CD4-positive, alpha-beta T cell treated with Interleukin-12 subunit alpha and Interleukin-12 subunit beta, for 1 hour (primary cell): ENCODE data around the gene ARFGEF3.

ENCODE experiments used
- DNase-seq: peaks from one replicate; pipeline ENCODE4 v3.0.0-alpha.2; 2020

The ARFGEF3 gene

DNA sequence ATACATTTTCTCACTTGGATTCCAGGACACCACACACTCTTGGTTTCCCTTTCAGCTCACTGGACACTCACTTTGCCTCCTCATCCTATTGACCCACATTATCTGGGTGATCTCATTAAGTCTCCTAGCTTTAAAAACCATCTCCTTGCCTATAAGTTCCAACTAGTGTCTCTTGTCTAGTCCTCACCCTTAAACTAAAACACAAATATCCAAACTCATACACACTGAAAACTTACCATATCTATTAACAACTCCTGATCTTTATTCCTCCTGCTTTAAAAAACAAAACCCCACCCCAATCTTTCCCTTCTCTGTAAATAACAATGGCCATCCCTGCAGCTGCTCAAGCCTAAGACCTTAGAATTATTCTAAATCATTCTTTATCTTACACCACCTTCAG is 212.5 kb downstream of the ARFGEF3 start:
- DNase-seq = no peak

DNA sequence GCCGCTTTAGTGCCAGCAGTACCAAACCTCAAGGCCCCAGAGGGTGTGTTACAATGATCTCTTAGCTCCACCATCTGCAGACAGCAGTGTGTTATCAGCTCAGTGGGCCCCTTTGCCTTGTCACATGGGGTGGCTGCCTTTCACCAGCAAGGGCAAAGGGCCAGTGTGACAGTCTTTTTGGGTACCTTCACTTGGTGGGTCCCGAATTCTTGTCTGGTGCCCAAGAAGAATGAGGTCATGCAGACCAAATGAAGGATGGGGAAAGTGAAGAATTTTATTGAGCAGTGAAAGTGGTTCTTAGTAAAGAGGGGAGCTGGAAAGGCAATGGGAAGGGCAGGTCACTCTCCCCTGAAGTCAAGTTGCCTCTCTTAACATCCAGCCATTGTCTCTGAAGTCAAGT is 213.1 kb downstream of the ARFGEF3 start:
- no peak for DNase-seq

DNA sequence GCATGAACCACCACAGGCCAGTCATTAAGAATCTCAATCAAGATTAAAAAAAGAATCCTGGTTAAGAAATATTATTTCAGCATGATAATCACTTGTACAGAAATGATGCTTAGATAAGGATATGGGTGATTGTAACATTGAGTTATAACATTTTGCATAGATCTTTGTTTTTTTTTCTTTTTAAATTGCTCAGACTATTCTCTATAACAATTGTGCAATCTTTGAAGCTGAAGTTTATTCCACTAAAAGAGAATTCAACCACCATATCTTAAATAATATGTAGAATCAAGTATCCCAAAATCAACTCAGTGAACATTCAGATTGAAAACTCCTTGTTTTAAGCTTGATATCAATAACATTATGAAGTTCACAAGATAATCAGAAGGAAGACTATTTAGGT is 215.3 kb downstream of the ARFGEF3 start:
- no peak for DNase-seq

DNA sequence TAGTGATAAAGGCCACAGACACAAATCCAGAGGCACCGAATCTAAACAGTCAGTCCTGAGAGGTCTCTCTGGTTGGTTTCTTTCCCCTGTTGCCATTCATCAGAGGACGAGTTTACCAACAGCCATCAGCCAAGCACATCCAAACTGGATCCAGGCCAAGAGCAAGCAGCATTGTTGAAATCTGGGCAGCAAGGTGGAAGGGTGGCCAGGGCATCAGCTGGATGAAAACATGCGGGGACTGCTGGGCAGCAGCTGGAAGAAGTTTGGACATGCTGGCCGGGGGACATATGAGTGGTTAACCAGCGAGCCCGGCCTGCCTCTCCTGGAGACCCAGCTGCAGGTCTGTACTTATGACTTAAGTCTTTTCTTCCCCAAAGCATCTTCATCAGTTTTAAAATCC is 216.1 kb downstream of the ARFGEF3 start, which contains the start of gene SMIM28:
Gene SMIM28 (plus strand): TSS at position 62 of the 400 bp plus-strand sequence. CDS start 168 bp downstream, at position 230.
- no peak for DNase-seq

DNA sequence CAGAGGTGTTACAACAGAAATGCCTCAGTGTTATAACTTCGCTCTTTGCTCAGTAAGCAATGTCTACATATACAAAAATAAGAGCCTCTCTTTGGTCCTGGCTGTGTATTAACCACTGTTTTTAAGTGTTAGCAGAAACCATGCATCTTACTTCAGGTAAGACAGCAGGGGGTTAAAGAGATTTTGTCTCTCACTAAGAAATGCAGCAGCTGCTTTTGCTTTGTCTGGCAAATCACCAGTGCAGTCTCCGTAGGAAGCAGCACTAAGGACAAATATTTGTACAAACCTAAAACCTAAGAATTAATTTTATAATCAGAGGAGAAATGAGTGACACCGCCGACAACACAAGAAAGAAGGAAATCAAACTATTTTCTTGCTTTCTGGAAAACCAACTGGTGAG is 216.7 kb downstream of the ARFGEF3 start:
- DNase-seq = no peak

DNA sequence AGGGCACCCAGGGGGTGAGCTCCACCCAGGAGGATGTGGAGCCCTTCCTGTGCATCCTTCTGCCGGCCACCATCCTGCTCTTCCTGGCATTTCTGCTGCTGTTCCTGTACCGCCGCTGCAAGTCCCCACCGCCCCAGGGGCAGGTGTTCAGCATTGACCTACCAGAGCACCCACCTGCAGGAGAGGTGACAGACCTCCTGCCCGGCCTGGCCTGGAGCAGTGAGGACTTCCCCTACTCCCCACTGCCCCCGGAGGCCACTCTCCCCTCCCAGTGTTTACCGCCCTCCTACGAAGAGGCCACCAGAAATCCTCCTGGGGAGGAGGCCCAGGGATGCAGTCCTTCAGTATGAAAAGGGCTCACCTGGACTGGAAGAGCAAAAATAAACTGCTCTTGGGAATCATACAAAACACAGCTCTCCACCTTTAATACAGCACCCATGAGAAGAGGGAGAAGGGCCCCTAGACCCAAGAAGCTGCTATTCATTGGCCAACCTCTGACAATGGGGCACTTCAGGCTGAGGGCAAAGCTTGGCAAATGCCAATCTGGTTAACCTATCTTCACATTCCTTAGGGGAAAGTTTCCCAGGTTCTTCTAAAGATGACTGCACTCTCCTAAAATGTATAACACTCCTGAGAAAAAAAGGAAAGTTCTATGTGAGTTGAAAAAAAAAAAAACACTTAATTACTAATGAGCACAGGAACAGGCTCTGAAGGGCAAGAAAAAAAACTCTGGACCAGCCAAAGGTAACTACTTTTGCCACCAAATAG is 220.9 kb downstream of the ARFGEF3 start:
- no peak for DNase-seq

DNA sequence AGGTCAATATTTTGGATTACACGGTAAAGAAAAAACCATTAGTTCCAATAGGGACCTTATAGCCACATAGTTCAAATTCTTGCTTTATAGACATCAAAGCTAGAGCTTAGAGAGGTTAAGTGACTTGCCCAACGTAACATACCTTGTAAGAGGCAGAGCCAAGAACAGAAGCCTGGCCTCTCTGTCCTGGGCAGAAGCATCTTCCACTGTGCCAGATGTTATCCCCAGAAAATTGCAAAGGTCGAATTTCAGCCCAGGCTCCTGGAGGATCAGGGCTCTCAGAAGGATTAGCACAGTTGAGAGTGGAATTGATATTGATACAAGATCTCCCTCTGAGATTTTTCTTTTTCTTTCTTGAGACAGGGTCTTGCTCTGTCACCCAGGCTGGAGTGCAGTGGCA is 222.0 kb downstream of the ARFGEF3 start:
- no peak for DNase-seq

DNA sequence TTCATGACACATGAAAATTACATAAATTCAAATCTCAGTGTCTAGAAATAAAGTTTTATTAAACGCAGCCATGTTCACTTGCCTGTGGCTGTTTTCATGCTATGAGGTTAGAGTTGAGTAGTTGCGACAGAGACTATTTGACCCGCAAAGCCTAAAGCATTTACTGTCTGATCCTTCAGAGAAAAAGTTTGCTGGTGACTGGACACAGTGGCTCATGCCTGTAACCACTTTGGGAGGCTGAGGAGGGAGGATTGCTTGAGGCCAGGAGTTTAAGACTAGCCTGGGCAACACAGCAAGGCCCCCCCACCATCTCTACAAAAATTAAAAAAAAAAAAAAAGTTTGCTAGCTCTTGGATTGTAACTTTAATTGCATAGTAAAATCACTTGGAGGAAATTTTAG is 225.2 kb downstream of the ARFGEF3 start:
- DNase-seq = no peak

DNA sequence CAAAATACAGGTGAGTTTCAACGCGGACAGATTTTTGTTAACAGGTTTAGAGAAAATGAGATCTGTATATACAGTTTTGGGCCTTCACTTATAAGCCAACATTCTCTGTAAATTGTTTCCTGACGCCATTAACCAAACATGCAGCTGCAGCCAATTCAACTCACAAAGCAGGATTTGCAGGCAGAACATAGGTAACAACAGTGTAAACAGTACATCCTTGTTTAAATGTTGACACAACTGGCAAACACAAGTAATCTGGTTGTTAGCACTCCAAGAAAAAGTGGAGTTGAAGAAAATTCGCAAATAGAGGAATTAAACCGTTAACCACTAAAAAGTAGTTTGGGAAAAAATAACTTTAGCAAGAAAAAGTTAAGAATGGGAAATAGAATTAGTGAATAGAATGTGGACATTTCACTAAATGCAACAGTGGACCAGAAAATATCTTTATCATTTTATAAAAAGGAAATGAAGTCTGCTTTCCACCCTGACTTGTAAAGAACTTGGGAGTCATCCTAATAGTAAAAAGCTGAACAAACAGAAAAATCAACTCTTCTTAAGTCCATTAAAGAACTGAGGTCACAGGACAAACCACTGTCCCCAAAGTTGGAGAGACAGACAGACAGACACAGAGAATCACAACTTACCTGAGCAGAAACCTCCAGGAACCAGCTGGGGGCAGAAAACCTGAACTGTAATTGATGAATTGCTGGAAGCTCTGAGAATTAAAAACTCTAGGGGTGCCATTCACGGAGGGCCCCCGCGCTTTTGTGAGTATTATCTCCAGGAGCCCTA is 226.0 kb downstream of the ARFGEF3 start:
- no peak for DNase-seq

DNA sequence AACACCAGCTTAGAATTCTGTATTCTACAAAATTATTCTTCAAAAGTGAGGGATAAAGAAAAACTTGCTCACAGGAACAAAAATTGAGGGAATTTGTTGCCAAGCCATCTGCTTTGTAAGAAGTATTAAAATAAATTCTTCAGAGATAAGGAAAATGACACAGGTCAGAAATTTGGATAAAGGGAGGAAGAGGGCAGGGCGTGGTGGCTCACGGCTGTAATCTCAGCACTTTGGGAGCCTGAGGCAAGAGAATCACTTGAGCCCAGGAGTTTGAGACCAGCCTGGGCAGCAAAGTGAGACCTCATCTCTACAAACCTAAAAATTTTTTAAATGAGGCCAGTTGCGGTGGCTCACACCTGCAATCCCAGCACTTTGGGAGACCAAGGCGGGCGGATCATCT is 227.8 kb downstream of the ARFGEF3 start:
- DNase-seq = no peak
